ENCODE results near the gene ASH1L.
"Not testable (repeated sequence)": the region's sequence is repeated elsewhere in the genome, so short reads cannot be mapped to it uniquely, and the experiment has no call there.

The ASH1L gene

DNA sequence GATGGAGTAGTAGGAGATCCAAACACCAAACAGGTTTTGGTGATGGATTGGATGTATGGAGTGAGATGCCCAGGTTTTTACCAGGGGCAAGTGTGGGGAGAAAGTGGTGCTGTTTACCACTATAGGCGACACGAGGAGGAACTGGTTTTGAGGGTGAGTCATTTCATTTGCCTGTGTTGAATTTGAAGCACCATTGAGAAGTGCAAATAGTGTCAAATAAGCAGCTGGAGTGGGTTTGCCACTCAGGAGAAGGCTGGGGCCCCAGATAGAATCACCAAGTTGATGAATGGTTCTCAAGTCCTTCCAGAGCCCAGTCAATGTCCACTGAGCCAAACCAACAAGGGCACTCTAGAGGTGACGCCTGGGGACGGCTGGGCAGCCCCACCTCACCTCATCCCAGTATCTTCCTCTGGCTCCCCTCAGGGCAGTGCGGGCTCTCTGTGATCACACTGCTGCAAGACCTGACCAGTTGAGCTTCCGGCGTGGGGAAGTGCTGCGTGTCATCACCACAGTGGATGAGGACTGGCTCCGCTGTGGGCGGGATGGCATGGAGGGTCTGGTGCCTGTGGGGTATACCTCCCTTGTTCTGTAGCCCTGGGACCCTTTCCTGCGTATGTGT is 232.5 kb downstream of the ASH1L start:
- no peak for DNase-seq (ENCODE audit: low read depth, low spot score)

- DNase-seq (ENCODE audit: low read depth, low spot score) = not testable (repeated sequence)
These were observed 233.7 kb downstream of the ASH1L start for GRCh38 chr1:155328856-155329255.

DNA sequence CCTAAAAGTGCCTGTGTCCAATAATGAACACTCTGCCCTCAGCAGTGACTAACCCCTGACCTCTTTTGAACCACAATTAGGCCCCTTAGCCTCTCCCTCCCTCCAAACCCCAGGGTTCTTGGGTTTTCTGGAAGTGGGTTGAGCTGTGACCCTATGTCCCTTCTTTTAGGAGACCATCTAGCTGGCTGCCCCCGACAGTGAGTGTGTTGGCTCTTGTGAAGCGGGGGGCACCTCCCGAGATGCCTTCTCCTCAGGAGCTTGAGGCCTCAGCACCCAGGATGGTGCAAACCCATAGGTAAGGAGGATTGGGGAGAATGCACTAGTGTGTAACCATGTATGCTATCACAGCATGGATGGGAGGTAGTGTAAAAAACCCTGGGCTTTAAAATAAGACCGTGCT is 234.6 kb downstream of the ASH1L start:
- DNase-seq (ENCODE audit: low read depth, low spot score) = no peak

DNA sequence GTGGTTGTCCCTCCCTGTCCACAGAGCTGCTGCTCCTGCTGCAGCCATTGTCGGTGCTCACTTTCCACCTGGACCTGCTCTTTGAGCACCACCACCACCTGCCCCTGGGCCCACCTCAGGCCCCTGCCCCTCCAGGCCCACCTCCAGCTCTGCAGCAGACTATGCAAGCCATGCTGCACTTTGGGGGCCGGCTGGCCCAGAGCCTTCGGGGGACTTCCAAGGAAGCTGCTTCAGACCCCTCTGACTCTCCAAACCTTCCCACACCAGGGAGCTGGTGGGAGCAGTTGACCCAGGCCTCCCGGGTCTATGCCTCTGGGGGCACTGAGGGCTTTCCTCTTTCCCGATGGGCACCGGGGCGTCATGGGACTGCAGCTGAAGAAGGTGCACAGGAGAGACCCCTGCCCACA is 236.0 kb downstream of the ASH1L start:
- DNase-seq (ENCODE audit: low read depth, low spot score) = no peak

DNA sequence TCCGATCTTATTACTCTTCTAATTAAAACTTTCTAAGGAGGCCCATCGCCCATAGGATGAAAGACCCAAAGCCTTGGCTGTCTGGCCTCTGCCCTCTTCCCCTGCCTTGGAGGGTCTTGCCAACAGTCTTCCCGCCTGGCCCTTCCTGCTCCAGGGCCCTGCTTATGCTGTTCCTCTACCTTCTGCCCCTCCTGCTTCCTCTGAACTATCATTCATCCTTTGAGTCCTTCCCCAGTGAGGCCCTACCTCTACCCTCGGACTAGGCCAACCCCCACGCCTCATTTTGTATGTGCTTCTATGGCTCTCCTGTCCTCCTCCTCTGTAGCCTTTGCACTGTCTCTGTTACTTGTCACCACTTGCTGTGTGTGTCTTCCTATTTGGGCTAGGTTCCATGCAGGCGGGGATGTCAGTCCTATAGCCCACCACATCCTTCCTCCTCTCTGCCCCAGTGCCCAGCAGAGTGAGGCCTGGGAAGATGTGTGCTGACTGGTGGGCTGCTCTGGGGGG is 236.5 kb downstream of the ASH1L start:
- no peak for DNase-seq (ENCODE audit: low read depth, low spot score)

DNA sequence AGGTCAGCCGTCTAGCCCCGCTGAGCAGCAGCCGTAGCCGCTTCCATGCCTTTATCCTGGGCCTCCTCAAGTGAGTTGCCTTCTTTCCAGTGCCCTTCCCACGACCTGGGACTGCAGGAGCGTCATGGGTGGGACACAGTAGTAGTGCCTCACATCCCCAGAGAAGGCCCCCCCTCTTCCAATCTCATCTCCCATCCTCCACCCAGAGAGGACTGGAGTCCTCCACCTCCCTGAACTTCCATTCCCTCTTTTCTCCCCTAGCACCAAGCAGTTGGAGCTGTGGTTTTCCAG is 237.1 kb downstream of the ASH1L start:
- DNase-seq (ENCODE audit: low read depth, low spot score) = no peak

DNA sequence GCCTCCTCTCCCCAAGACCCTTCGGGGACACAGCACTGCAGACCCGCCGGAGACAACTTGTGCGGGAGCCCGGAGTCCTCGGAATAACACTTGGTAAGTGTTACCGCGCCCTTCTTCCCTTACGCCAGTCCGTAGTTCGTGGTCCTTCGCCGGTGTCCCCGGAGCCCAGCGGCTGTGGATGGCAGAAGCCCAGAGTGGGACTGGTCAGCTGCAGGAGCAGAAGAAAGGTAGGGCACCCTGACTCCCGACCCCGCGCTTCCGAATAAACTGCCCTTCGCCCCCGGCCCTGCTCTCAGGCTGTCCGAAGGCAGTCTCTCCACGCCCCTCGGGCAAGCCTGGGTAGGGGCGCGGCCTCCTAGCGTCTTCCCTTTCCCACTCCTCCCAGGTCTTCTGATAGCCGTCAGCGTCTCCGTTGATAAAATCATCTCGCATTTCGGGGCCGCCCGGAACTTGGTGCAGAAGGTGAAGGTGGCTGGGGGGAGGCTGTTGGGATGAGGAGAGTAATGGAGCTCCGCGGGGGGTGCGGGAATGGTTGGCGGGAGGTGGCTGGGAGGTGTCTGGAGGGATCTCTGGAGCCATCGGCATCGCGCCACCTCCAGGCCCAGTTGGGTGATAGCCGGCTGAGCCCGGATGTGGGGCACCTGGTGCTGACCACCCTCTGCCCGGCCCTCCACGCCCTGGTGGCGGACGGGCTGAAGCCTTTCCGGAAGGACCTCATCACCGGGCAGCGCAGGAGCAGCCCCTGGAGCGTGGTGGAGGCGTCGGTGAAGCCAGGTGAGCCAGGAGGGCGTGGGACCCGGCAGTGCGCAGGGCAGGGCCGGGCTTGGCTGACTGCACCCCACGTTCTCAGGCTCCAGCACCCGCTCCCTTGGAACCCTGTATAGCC is 237.6 kb downstream of the ASH1L start:
- DNase-seq (ENCODE audit: low read depth, low spot score) = no peak

- peak; percentile 75 for DNase-seq (ENCODE audit: low read depth, low spot score)
These were observed 238.4 kb downstream of the ASH1L start for GRCh38 chr1:155324037-155324716.

- DNase-seq (ENCODE audit: low read depth, low spot score) = peak; percentile 80
These were observed 238.9 kb downstream of the ASH1L start for GRCh38 chr1:155323729-155324036.

GRCh38 chr1:155322953-155323728 is 239.5 kb downstream of the ASH1L start:
- DNase-seq (ENCODE audit: low read depth, low spot score) = peak; percentile 80

DNA sequence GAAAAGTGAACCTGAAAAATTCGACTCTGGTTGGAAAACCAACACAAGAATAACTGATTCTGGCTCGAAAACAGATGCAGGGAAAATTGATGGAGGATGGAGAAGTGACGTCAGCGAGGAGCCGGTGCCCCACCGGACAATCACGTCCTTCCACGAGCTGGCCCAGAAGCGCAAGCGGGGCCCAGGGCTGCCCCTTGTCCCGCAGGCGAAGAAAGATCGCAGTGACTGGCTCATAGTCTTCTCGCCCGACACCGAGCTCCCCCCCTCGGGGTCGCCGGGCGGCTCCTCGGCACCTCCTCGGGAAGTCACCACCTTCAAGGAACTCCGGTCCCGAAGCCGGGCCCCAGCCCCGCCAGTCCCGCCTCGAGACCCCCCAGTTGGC is 240.0 kb downstream of the ASH1L start:
- DNase-seq (ENCODE audit: low read depth, low spot score) = no peak

DNA sequence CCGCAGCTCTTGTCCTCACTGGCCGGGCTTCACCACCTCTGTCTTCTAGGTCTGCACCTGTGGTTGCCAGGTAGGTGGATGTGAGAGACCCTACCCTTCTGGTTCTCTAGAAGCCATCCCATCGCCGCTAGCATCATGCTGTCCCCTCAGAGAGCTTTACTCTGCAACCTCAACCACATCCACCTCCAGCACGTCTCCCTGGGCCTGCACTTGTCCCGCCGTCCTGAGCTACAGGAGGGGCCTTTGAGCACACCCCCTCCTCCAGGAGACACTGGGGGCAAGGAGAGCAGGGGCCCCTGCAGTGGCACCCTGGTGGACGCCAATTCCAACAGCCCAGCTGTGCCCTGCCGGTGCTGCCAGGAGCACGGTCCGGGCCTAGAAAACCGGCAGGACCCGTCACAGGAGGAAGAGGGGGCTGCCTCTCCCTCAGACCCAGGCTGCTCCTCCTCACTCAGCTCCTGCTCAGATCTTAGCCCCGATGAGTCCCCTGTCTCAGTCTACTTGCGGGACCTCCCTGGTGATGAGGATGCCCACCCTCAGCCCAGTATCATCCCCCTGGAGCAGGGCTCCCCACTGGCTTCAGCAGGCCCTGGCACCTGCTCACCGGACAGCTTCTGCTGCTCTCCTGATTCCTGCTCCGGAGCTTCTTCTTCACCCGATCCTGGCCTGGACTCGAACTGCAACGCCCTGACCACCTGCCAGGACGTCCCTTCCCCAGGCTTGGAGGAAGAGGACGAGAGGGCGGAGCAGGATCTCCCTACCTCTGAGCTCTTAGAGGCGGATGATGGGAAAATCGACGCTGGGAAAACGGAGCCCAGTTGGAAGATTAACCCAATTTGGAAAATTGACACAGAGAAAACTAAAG is 240.7 kb downstream of the ASH1L start:
- no peak for DNase-seq (ENCODE audit: low read depth, low spot score)

DNA sequence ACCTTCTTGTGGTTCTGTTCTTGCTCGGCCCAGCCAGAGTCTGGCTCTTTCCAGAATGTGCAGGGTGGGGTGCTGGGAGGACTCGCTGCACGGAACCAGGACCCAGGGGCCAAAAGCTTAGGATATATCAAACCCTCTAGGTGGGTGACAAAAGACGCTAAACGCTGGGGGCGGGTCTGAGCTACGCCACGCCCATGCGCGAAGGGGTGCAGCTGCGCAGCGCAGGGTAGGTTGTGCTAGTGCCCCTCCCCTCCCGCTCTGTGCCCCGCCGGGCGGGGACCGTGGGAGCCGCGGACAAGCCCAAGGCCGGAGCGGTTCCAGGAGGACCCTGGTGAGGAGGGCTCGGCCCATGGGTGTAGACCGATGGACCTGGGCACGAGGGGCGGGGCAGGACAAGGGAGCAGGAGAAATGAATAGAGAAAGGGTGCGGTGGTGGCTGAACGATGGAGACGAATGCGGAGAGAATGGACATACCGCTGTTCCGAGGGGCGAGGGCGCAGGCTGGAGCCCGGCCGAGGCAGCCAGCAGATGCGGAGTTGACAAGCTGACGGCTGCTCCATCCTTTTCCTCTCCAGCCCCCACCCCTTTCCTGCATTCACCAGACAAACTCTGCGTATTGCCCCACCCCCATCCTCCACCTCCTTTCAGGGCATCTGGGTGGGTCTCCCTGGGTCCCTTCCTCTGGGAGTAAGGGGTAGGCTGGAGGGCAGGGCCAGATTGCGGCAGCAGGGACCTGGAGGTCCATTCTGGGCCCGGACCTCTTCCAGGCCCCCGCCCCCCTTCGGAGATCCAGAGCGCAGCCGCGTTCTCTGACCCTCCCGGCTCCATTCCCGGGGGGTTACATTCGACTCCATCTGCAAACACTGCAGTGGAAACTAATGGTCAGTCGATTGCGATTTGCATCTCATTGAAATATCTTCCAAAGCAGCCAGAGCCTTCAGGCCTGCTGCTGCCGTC is 241.7 kb downstream of the ASH1L start, which contains the start of gene RUSC1:
RUSC1 (plus strand) TSS at position 234 of the 957 bp plus-strand sequence. CDS start 880 bp downstream, outside the sequence.
- DNase-seq (ENCODE audit: low read depth, low spot score) = no peak

- DNase-seq (ENCODE audit: low read depth, low spot score) = no peak
These were observed 242.4 kb downstream of the ASH1L start for GRCh38 chr1:155320252-155320651.

DNA sequence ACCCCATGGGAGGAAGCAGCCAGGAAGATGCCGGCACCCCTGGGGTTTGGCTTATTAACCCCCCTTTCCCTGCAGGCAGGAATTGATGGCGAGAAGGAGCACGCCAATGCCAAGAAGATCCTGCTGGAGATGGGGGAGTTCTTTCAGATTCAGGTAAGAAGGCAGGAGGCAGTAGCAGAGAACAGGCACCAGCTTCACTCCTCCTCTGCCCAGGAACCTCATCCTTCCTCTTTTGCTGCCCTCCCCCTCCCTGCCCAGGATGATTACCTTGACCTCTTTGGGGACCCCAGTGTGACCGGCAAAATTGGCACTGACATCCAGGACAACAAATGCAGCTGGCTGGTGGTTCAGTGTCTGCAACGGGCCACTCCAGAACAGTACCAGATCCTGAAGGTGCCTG is 243.1 kb downstream of the ASH1L start:
- DNase-seq (ENCODE audit: low read depth, low spot score) = no peak

DNA sequence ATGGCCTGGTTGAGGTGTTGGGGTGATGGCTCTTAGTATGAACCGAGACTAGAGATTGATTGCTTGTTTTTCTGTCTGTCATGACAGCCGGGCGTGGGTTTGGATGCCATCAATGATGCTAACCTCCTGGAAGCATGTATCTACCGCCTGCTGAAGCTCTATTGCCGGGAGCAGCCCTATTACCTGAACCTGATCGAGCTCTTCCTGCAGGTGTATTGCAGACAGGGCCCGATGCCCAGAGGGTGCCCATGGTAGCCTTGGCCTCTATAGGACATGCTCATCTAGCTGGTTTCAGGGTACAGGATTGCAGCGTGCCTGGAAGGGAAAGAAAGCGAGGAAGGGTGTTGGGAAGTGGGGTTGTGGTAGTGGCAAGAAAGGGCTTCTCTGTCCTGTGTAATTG is 244.5 kb downstream of the ASH1L start:
- DNase-seq (ENCODE audit: low read depth, low spot score) = no peak

- no peak for DNase-seq (ENCODE audit: low read depth, low spot score)
These were observed 245.7 kb downstream of the ASH1L start for GRCh38 chr1:155316922-155317321.

- no peak for DNase-seq (ENCODE audit: low read depth, low spot score)
These were observed 249.3 kb downstream of the ASH1L start for GRCh38 chr1:155313261-155313660.

GRCh38 chr1:155309423-155310021 is 253.1 kb downstream of the ASH1L start:
- no peak for DNase-seq (ENCODE audit: low read depth, low spot score)
